GM18870 (cell line): ENCODE measurements around the gene LRRC41.
A peak's percentile ranks its signal among the peaks of the same experiment; 100 is the strongest.
"Not testable (repeated sequence)": the region's sequence is repeated elsewhere in the genome, so short reads cannot be mapped to it uniquely, and the experiment has no call there.

Experiments used
- ATAC-seq: cut with Tn5 transposase; IDR thresholded peaks from one replicate; pipeline ENCODE4 v1.9.1; 2021; ENCODE audit warnings: moderate library complexity; ENCODE audit not compliant: unreplicated experiment

Gene LRRC41

DNA sequence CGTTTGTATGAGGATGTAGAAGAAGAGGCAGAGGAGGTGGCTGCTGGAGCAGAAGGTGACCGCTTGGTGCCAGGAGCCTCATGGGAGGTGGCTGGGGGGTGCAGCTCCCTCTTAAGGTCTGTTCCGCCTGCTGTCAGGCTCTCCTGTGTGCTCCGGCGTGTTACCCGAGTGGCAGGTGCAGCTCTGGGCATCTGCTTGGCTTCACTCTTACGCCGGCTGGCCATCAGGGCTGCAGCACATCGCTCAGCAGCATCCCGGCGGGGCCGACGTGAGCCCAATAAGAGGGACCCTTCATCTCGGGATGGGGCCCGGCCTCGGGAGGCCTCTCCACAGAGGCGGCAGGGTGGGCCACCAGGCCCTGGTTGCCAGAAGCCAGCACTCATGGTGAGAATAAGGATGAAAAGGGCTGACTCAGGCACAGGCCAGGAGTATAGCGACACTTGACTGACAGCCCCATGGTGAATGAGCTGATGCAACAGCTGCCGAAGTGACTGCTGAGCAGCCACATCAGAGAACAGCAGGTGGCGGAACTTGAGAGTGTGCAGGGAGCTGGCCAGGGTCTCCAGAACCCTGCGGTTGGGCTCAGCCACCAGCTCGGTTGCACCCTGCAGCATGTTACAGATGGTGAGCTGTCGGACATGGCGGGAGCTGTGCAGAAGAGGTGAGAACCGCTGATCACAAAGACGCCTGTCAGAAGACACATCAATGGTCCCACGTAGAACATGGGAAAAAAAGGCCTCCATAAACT, 17.5 kb downstream of the LRRC41 start:
- ATAC-seq = no peak

DNA sequence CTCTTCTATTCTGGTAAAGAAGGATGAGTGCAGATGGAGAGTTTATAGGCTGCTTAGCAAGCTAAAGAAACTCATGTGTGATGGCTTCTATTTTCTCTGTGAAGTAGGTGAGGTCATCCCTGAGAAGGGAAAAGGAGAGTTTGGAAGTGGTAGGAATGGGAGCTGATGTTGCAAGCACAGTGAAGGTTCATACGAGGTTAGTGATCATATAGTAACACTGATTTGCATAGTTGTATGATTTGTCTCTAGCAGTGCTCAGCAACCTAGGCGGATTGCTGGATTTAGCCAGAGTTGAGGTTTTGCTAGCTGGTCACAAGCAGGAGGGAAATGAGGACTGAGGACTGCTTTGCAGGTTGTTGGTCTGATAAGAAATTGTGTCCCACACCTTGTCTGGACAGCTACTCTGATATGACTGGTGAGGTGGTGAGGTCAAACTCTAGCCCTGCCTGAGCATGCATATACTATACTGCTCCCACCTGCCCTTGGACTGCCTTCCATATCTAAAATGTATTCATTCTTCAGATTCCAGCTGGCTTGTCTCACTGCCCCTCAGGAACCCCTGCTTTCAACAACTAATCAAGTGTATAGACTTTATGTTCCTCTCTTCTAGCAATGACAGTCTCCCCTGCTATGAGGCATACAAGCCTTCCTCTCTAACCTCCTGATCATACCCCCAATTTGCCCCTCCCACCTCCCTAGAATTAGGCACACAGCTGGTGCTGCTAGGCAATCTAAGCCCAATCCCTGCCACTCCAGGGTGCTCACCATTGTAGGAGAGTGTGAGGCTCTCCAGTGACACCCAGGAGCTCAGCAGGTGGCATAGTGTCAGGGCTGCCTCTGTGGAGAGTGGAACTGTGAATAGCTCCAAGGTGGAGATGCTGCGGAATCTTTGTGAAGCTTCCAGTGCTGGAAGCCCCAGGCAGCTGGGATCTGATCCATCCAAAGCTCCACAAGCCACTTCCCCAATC, 18.5 kb downstream of the LRRC41 start:
- ATAC-seq = no peak

- no peak for ATAC-seq
These were observed 19.4 kb downstream of the LRRC41 start for GRCh38 chr1:46284058-46284457.

DNA sequence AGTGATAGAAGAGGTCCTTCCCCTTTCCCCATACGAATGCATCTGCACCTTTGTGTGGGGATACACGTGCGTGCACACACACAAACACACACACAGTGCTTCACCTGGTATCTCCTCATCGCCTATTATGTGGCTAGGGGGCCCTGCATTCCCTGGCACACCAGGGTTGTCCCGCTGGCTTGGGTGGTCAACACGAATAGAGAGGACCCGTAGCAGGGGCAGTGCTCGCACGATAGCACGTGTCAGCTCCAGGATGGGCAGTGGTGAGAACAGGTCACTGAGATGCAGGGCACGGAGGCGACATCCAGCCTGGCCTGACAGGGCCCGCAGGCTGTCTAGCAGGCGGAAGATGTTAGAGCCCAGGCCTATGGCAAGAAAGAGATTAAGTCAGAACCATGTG, 22.4 kb downstream of the LRRC41 start:
- no peak for ATAC-seq

DNA sequence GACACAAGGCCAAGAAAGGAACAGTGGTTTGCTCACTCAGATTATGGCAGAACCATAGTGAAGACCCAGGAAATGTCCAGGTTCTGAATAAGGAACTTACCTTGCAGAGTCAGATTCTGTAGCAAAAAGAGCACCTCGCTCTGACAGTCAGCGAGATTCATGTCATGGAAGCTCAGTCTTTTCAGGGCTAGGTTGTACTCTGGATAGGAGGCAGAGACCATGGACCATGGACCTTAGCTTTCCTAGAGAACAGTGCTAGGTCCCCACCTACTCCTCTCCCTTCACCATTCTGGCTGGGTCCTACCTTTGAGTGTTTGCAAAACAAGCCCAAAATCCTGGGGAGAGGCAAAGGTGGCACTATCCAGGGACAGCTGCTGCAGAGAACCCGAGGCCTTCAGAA, 23.3 kb downstream of the LRRC41 start:
- no peak for ATAC-seq

DNA sequence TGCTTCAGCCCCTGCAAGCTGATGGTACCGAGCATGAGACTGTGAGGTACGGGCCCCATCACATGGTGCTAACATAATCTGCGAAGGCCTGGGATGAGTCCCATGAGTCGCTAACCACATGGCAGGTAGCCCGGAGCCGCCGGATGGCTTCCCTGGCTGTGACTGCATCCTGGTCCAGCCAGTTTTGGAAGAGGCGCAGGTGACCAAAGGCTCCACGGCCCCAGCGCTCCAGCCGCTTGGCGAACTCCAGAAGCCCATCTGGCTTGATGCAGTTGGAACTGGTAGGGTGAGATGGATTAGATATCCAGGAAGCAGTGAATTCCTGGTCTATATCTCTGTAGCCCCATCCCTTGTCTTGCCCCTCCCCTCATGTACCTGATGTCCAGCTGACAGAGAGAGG, 24.6 kb downstream of the LRRC41 start:
- no peak for ATAC-seq

DNA sequence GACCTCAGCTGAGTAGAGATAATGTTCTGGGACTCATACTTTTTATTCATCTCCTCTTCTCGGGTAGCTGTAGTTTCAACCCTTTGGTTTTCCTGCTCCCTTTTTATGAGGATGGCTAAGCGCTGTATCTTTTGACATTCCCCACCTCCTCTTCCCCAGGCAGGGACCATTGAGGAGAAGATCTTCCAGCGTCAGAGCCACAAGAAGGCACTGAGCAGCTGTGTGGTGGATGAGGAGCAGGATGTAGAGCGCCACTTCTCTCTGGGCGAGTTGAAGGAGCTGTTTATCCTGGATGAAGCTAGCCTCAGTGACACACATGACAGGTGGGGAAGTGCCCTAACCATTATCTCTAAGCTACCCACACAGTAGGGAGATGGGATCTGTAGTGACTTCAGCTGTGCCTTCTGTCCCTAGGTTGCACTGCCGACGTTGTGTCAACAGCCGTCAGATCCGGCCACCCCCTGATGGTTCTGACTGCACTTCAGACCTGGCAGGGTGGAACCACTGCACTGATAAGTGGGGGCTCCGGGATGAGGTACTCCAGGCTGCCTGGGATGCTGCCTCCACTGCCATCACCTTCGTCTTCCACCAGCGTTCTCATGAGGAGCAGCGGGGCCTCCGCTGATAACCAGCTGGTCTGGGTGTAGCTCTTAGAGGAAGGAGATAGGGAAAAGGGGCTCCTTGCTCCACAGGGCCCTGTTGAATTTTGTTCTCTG, 25.6 kb downstream of the LRRC41 start:
- ATAC-seq = no peak

- no peak for ATAC-seq
These were observed 28.4 kb downstream of the LRRC41 start for GRCh38 chr1:46275030-46275337.

DNA sequence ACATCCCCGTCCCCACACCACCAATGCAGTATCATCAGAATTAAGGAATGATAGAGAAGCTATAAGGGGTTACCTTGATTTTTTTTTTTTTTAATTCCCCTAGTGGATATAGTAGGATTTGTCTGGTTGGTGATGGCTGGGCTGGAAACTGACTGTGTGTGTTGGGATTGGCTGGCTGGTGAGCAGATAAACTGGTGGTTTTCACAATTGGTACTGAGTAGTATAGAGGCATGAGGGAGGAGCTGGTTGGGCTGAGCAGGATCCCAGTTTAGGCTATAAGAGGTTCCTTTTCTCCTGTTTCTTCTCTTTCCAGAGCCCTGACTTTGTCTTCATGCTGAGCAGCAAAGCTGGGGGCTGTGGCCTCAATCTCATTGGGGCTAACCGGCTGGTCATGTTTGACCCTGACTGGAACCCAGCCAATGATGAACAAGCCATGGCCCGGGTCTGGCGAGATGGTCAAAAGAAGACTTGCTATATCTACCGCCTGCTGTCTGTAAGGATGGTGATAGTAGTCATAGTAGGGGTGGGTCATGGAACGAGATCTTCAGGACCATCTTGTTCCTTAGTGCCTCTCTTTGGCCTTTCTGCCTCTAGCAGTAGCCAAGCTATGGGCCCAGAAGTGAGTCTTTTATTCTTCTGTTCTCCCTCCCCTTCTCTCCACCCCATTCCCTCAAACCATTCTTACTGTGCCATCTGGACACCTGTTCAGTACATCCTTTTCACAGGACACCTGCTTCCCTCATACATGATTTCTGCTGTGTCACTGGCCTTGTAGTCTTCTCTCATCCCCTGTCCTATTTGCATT, 29.0 kb downstream of the LRRC41 start:
- no peak for ATAC-seq

GRCh38 chr1:46268578-46268977, 34.8 kb downstream of the LRRC41 start:
- ATAC-seq = no peak

- no peak for ATAC-seq
These were observed 40.3 kb downstream of the LRRC41 start for GRCh38 chr1:46263146-46263545.

DNA sequence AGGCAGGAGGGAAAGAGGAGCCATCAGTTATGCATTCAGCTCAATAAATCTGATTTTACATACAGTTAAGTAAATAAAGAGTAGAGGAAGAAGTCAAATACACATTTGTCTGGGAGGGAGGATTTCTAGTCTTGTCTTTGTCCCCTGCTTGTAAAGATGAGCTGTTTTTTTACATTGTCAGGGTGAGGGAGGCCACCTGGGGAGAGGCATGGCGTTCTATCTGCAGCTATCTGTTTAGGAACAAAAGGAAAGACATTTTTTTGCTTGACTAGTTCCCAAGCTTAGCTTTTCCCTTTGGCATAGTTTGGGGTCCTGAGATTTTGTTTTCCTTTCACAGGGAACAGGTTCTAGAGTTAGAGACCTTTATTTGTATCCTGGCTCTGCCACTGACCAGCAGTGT, 40.9 kb downstream of the LRRC41 start:
- no peak for ATAC-seq

GRCh38 chr1:46256523-46256922, 46.9 kb downstream of the LRRC41 start:
- no peak for ATAC-seq

DNA sequence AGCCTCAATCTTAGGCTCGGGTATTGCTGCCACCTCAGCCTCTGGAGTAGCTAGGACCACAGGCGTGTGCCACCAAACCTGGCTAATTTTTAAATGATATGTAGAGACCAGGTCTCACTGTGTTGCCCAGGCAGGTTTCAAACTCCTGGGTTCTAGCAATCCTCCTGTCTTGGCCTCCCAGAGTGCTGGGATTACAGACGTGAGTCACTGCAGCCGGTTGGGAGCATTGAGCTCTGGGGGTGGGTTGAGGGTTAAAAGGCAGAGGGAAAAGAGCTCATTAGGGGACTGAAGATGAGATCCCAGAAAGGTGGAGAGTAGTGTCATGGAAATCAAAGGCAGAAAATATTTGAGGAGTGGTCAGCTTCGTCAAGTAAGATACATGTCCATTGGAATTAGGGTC, 48.7 kb downstream of the LRRC41 start:
- ATAC-seq = no peak

- no peak for ATAC-seq
These were observed 55.1 kb downstream of the LRRC41 start for GRCh38 chr1:46248122-46248920.

DNA sequence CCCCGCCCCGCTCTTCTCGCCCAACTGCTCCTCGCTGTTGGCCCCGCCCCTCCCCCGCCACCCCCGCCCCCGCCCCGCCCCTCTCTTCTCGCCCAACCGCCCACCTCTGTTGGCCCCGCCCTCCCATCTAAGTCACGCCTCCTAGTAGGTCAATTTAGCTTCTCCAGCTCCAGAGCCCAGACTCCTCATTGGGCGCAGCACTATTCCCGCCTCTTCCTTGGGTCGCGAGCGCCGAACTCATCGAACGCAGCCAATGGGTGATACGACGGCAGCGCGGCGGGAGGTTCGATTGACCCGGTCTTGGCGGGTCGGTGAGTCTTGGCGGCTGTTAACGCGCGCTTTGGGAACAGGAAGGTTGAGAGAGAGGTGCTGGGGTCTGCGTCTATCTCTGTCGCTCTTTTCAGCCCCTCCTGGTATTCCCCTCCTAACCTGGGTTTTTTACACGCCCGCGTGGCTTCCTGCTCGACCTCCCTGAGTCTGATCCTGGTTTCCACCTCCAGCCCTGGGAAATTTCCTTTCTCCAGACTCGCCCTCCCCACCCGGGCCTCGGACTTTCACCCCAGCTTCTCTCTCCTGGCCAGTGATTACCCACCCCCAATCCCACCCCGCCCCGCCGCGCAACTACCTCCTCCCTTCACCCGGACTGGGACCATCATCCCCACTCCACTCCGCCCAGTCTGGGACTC, 55.8 kb downstream of the LRRC41 start, which contains the start of gene RAD54L:
Gene RAD54L (plus strand): TSS at position 328 of the 686 bp plus-strand sequence. CDS start 643 bp downstream, outside the sequence.
- ATAC-seq = peak; percentile 88

- peak; percentile 10 for ATAC-seq
These were observed 56.6 kb downstream of the LRRC41 start for GRCh38 chr1:46246548-46247435.

DNA sequence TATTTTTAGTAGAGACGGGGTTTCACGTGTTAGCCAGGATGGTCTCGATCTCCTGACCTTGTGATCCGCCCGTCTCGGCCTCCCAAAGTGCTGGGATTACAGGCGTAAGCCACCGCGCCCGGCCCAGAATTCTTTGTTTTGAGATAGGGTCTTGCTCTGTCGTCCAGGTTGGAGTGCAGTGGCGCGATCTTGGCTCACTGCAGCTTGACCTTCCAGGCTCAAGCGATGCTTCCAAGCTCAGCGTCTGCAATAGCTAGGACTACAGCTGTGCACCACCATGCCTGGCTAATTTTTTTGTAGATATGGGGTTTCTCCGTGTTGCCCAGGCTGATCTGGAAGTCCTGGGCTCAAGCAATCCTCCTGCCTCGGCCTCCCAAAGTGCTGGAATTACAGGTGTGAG, 57.3 kb downstream of the LRRC41 start:
- not testable (repeated sequence) for ATAC-seq
